Dermis blood vessel endothelial cell (primary cell): ENCODE results near the gene INAVA. TPM values are rescaled to one million over a fixed set of nuclear protein-coding genes. Genes with fewer than 3 reads are reported as not detected.
"Not testable (repeated sequence)": the region's sequence is repeated elsewhere in the genome, so short reads cannot be mapped to it uniquely, and the experiment has no call there.

ENCODE experiments used
- DNase-seq: peaks from one replicate; pipeline ENCODE4 v3.0.0; 2010
- total RNA-seq: library from RNA; depleted of rRNA; stranded (reverse); fragments of >200 nt; gene quantifications from 2 replicates; pipeline ENCODE4 v1.2.3, GENCODE V29; 2014

The INAVA gene
- total RNA-seq, 1 donor from 2014 or later: 0.17 TPM

DNA sequence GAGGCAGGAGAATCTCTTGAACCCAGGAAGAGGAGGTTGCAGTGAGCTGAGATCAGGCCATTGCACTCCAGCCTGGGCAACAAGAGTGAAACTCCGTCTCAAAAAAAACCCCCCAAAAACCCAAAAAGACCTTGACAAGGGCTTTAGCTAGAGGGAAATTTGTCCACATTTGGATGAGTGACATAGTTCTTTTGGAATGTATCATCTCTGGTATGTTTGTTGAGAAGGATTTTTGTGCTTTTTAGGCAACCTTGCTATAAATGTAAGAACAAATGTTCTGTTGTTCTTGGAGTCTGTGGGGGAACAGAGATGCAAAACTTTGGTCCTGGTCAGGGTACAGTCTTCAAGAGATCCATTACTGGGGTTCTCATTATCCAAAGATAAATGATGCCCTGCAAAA, 28.9 kb downstream of the INAVA start:
- no peak for DNase-seq

DNA sequence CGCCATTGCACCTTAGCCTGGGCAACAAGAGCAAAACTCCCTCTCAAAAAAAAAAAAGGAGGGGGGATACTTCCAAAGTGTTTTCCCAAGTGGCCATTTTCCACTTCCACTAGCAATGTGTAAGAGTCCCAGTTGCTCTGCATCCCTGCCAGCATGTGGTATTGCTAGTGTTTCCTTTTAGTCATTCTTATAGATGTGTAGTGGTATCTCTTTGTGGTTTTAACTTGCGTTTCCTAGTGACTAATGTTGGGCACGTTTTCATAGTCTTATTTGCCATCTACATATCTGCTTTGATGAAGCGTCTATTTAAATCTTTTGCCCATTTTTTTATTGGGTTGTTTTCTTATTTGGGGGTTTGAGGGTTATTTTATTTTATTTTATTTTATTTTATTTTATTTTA, 31.1 kb downstream of the INAVA start:
- no peak for DNase-seq

DNA sequence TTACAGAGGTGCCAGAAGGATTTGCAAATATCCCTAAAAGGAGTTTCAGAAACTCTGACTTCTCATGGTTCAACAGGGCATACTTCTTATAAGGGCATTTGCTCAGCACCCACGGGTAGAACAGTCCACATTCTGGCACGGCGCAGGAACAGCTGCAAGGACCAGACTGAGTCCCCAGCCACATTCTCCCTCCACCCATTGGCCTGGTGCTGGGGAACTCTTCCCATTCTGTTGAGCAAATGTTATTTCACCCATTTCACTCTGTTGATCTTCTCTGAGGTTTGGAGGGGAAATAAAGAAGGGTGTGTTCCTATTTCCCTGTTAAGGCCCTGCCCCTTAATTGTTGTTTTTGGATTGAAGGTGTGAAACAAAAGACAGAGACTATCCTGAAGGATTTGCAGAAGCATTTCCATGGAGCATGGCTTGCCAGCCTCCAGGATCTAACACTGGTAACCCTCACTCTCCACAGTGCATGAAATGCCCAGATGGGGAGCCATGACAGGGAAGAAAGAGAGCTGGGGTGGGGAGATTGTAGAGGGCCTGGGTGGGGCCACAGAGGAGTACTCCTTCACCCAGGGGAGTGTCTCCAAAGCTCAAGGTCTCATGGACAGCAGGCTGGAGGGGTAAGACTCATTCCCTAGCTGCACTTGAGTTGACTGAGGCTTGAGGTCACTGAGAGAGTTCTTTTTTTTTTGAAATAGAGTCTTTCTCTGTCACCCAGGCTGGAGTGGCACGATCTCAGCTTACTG, 35.0 kb downstream of the INAVA start:
- DNase-seq: no peak

DNA sequence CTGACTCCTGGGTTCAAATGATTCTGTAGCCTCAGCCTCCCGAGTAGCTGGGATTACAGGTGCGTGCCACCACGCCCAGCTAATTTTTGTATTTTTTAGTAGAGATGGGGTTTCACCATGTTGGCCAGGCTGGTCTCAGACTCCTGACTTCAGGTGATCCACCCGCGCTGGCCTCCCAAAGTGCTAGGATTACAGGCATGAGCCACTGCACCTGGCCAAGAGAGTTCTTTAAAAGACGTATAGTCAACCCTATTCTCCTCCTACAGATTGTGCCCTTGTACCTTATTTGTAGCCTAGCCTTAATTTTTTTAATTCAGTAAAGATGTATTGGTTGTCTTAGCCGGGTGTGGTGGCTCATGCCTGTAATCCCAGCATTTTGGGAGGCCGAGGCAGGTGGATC, 35.6 kb downstream of the INAVA start:
- not testable (repeated sequence) for DNase-seq

DNA sequence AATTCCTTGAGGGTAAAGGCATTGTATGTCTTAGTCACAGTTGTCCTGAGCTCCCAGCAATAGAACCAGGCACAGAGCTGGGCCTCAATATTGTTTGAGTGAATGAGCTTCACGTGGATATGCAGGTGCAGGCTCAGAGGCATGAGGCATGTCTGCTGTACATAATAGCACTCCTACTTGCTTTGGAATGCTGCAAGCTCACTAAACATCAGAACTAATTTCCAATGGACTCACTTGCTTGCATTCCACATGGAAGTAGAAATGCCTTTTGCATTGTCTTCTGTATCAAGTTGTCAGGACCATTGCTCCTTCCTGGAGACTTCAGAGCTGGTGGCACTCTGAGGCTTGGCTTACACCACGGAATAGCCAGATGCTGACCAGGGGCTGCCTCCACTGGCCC, 37.1 kb downstream of the INAVA start:
- DNase-seq: no peak

DNA sequence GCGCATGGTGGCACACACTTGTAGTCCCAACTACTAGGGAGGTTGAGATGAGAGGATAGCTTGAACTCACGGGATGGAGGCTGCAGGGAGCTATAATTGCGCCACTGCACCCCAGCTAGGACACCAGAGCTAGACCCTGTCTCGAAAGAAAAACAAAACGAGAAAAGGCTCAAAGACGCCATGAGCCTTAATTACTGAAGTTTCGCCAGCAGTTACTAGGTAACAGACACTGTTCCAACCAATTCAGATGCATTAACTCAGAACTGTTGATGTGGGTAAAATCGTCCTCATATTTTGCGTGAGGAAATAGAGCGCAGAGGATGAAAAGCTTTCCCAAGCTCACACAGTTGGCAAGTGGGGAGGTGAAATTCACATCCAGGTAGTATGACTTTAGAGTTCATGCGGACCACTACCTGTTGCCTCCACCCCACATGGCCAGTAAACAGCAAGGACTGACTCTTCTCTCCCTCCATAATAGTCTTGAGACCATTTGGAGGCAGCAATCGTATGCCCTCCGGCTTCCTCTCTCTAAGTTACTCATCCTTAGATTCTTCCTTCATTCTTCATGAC, 40.1 kb downstream of the INAVA start:
- no peak for DNase-seq

DNA sequence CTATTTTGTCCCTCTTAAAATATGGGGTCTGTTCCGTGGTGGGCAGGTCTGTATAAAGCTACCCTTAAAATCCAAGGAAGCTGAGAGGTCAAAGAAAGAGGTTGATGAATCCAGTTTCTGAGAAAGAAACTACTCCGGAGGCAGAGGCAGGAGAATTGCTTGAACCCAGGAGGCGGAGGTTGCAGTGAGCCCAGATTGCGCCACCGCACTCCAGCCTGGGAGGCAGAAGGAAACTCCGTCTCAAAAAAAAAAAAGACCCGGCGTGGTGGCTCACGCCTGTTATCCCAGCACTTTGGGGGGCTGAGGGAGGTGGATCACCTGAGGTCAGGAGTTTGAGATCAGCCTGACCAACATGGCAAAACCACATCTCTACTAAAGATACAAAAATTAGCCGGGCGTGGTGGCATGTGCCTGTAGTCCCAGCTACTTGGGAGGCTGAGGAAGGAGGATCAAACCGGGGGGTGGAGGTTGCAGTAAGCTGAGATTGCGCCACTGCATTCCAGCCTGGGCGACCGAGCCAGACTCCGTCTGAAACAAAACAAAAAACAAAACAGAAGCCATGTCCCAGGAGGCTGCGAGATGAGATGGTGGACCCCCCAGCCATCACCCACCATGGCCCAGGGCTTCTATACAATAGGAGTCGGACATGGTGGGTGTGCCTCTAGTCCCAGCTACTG, 40.7 kb downstream of the INAVA start:
- not testable (repeated sequence) for DNase-seq

DNA sequence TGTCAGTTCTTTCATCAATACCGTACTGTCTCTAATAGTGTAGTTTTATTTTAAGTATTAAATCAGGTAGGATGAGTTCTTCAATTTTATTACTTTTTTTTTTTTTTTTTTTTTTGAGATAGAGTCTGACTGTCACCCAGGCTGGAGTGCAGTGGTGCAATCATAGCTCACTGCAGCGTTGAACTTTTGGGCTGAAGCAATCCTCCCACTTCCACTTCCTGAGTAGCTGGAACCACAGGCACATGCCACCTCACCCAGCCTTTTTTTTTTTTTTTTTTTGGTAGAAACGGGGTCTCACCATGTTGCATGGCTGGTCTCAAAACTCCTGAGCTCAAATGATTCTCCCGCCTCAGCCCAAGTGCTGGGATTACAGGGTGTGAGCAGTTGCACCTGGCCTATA, 44.3 kb downstream of the INAVA start:
- no peak for DNase-seq

DNA sequence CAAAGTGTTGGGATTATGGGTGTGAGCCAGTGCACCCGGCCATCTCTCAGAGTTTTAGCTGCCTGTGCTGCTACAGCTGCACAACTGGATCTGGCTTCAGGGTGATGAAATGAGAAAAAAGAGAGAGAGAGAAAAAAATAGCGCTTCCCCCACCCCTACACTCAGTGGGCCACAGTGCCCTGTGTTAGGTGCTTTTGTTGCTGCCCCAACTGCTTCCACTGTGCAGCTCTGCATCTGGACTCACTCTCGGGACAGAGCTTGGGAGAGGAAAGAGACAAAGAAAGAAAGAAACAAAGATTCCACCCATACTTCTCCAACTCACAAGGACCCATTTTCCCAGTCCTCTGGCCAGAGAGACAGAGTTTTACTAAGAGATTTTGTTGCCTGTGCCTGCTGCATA, 50.4 kb downstream of the INAVA start:
- DNase-seq: no peak

DNA sequence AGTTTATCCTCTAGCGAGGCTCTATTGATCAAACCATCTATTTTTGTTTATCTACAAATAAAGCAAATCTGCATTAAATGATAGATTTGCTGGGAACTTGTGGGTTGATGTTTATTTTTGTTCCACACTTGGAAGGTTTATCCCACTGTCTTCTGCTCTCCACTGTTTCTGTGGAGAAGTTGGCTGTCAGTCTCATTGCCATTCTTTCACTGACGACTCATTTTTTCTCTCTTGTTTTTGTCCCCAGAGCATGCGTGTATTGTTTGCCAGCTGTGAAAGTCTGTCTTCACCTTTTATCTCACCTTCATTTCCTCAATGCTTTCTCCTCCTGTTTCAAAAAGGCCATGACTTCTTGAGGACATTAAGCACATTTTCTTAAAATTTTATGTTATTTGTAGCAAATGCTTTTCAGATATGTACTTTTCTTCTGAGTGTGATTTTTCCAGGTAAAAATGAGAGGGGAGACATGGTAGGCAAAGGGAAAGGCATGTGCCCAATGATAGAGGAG, 52.4 kb downstream of the INAVA start:
- no peak for DNase-seq

DNA sequence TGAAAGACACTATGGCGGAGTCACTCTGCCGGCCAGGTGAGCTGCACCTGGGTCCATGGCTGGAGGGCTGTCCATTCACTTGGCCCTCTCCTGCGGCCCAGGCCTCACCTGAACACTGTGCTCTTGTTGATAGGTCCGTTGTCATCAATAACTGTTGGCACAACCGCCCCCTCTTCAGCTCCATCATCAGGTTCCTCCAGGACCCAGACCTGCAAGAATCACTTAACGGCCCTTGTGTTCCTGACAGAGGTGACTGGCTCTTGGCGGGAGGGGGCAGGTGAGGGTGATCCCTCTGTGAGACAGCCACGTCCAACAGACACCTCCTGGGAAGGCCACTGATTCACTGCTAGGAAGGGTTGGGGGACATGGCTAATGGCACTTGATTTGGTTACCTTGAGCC, 54.9 kb downstream of the INAVA start:
- no peak for DNase-seq

DNA sequence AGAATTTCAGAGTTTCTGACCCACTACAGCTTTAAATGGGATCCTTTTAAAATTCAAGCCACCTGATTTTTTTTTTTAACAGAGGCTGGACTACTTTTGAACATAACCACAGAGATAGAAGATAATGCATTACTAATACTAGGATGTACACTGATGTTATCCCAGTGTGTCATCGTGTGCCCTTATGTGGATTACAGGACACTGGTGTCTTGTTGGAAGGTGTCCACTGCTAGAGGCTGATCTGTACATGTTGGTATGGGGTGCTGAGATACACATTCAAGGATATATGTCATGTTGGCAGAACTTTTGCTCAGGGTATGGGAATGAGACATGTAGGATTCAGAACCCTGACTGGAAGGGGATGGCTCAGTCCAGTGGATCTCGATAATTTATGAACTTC, 56.3 kb downstream of the INAVA start:
- no peak for DNase-seq

DNA sequence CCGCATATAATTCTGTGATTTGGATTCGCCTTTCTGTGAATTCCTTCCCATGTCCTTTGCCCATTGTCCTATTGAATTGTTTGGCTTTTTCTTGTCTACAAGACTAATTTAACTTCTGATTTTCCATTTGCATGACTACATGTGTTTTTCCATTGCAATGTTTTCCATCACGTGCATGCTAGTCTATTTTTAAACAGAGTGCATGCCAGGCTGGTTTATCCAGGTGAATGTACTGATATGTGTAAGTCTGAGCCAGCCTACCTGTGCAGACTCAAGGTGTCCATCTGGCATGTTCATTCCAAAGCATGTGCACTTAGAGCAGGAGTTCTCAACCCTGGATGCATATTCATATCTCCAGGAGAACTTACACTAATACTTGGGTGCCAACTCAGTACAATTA, 59.7 kb downstream of the INAVA start:
- no peak for DNase-seq

DNA sequence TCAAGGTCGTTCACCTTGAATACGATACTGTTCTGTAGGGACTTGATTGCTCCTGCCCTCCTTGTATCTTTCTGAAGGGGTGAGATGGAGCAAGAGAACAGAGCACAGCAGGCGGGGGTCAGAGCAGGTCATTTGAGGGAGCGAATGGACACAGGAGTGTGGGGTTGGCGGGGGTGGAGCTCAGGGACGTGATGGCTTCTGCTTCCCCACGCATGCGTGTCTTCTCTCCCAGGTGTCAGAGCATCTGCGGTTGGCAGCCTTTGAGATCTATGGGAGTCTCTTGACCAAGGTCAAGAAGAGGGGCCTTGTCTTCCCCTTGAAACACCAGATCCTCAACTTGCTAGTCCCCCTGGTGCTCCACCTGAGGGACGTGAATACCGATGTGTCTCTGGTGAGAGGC, 63.9 kb downstream of the INAVA start:
- DNase-seq: no peak

DNA sequence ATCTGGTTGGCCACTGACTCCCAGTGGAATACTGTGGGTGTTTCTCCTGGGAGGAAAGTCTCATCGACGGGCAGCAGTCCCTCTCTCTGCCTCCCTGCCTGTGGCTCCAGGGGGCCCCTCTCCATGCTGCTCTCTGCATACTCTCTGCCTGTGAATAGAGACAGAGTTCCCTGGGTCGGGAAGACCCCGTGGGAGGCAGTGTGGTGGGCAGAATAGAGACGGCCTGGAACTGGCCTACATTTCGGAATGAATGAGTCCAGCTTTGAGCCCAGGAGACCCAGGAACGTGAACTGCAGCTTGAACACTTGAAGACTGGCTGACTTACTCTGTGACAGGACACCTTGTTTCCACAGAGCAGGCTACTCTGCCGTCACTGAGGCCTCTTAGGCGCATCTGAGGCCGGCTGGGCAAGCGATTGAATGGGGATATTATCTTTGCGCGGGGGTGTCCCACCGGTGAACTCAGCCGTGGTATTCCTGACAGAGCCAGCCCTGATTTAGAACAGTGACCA, 64.8 kb downstream of the INAVA start:
- no peak for DNase-seq

DNA sequence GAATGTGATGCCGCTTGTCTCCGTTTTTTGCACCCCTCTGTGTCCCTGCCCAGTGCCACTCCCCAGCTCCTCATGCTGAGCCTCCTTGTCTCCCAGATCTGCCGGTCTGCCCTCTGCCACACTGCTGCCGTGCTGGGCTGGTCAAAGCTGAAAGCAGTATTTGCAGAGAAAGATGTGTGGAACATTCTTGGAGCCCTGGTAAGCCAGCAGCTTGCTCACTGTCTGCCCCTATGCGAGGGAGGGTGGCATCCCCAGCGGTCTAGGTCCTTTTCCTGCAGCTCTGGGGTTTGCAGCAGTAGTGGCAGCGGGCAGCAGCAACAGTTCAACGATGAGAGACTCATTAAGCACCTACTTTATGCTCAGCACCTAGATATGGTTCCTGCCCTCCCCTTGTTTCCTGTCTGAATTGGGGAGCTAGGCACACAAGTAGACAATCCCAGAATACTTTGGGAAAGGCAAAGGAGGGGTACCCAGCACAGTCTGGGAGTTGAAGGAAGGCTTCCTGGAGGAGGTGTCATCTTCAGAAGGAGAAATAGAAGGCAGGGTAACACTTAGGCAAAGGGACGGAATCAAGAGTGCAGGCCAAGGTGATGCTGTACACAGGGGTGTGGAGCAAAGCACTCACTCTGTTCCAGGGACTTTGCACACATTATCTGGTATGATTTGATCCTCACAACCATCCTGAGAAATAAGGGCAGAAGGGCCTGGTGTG, 65.7 kb downstream of the INAVA start:
- DNase-seq: no peak

DNA sequence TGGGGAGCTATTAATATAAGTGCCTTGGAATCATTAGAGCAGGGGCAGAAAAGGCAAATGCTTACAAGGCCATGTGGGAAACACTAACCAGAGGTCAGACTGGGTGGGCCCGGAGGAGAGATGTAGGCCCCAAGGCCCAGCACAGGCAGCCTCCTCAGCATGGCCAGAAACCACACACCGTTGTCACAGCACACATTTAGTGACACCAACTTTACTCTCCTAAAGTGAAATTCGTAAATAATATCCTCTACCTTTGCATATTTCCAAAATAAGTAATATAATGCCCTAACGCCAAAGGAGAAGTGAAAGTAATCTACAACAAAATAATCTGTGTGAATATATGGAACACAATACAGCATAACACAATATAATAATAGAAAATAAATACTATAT, 66.2 kb downstream of the INAVA start:
- DNase-seq: no peak

DNA sequence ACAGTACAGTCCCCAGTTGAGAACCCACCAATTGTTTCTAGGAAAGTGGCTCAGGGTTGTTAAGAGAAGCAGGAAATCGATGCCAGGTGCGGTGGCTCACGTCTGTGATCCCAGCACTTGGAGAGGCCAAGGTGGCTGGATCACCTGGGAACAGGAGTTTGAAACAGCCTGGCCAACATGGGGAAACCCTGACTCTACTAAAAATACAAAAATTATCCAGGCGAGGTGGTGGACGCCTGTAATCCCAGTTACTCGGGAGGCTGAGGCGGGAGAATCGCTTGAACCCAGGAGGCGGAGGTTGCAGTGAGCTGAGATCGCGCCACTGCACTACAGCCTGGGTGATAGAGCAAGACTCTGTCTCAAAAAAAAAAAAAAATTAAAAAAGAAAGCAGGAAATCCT, 67.5 kb downstream of the INAVA start:
- not testable (repeated sequence) for DNase-seq

DNA sequence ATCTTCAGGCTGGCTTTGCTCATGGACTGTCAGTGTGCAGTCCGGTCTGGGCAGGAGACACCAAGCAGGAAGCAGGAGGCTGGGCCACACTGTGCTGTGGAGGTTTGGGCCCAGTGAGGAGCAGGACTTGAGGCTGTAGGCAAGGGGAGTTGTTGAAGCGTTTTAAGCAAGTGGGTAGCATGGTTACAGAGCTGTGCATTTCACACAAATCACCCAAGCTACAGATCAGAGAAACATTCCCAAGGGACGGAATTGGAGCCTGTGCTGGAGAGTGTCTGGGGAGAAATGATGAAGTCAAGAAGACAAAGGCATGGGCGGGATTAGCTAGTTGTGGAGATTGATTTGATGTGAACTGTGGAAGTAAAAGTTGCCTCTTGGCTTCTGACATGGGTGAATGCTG, 67.9 kb downstream of the INAVA start:
- no peak for DNase-seq

DNA sequence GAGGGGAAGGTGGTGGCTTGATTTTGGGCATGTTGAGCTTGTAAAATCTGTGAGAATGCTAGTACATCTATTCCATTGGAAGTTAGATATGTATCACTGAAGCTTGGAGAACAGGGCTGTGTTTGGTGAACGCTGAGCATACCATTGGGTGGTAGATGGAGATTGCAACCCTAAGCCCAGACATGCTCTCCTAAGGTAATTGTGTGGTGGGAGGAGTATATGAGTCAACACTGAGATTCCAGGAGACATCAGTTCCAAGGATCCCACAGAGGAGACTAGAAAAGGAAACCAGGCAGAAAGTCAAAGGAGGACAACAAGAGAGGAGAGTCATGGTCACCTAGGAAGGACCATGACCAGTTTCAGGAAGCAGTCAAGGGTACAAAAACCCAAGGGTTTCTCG, 68.4 kb downstream of the INAVA start:
- DNase-seq: no peak

DNA sequence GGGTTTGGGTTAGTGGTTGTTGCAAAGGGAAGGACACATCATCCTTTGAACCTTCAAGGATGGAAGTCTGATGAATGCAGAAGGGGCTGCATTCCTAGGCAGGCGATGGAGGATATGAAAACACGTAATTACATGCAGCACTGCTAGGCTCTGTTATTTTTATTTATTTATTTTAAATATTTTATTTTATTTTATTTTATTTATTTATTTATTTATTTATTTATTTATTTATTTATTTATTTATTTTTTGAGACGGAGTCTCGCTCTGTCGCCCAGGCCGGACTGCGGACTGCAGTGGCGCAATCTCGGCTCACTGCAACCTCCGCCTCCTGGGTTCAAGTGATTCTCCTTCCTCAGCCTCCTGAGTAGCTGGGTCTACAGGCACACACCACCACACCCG, 69.2 kb downstream of the INAVA start:
- not testable (repeated sequence) for DNase-seq
